Dermis microvascular lymphatic vessel endothelial cell (primary cell): ENCODE results near the gene SBK3. TPM values are rescaled to one million over a fixed set of nuclear protein-coding genes. Genes with fewer than 3 reads are reported as not detected.
"Not testable (repeated sequence)": the region's sequence is repeated elsewhere in the genome, so short reads cannot be mapped to it uniquely, and the experiment has no call there.

Experiments used
- DNase-seq, 2 donors: peaks; one replicate each; pipeline versions ENCODE4 v3.0.0 to v3.0.0-alpha.2; 2010; ENCODE audit warnings: low read depth in 2 of 2
- total RNA-seq: library from RNA; depleted of rRNA; stranded (reverse); fragments of >200 nt; gene quantifications from 2 replicates; pipeline ENCODE4 v1.2.1, GENCODE V29; 2014

The SBK3 gene, protein sequence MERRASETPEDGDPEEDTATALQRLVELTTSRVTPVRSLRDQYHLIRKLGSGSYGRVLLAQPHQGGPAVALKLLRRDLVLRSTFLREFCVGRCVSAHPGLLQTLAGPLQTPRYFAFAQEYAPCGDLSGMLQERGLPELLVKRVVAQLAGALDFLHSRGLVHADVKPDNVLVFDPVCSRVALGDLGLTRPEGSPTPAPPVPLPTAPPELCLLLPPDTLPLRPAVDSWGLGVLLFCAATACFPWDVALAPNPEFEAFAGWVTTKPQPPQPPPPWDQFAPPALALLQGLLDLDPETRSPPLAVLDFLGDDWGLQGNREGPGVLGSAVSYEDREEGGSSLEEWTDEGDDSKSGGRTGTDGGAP
- 0.13 and 0.26 TPM in 2 replicates for total RNA-seq

DNA sequence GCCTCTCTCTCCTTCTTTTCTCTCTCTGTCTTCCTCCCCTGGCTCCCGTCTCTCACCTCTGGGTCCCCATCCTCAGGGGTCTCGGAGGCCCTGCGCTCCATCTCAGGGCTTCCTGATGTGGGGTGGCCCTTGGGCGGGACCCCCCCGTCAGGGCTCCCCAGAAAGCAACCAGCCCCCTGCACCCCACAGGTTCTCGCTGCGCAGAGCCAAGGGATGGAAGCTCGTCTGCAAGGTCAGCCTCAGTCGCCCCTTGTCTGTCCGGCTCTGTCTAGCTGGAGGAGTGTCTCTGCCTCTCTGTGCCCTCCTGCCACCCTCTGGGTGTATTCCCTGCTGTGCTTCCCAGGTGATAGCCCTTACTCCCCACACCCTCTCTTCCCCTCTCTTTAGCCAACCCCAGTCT lies at the start of gene SBK3:
TSS of gene SBK3 (minus strand) at position 101 of the 400 bp plus-strand sequence. CDS start at position 101, 0 bp downstream.
- no peak for DNase-seq

DNA sequence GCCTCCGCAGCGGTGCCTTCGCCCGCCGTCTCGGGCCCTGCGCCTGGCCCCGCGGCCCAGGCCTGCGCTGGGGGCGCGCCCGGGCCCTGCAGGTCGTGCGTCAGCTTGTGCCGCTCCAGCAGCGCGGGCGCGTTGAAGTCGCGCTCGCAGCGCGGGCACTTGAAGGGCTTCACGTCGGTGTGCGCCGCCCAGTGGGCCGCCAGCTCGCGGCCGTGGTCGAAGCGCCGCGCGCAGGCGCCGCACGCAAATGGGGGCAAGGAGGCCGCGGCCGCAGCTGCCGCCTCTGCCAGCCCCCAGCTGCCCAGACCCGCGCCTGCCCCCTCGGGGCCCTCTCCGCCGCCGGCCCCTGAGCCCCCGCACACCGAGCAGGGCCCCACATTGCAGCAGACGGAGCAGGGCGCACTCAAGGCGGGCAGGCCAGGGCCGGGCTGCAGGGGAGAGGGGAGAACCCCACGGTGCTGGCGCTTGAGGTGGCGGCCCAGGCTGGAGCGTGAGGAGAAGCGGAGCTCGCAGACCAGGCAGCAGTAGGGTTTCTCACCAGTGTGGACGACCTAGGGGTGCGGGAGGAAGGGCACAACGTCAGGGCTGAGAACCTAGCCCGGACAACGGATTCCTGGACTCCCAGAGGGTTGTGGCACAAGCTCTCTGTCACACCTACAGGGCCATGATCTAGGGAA lies 47.9 kb upstream of the SBK3 start:
- DNase-seq: no peak

DNA sequence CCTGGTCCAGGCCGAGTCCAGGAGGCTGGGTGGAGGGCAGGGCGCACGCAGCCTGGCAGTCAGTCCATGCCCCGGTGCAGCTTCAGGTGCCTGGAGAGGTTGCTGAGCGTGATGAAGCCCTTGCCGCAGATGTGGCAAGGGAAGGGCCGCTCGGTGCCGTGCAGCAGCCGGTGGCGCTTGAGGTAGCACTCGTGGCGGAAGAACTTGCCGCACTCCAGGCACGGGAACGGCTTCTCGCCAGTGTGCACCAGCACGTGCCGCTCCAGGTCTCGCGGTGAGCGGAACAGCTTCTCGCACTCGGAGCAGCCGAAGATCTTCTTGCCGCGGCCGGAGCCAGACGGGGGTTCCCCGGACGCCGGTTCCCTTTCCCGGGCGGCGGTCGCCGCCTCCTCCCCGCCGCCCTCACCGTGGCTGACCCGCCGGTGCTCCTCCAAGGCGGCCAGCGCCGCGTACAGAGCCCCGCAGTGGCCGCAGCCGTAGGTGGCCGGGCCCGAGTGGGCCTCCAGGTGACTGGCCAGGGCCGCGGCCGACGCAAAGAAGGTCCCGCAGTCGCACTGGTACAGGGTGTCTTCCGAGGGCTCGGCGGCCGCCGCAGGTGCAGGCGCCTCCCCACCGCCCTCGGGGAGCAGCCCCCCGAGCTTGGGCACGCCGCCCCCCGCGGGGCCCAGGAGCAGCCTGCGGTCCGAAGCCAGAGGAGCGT lies 47.2 kb upstream of the SBK3 start:
- no peak for DNase-seq

DNA sequence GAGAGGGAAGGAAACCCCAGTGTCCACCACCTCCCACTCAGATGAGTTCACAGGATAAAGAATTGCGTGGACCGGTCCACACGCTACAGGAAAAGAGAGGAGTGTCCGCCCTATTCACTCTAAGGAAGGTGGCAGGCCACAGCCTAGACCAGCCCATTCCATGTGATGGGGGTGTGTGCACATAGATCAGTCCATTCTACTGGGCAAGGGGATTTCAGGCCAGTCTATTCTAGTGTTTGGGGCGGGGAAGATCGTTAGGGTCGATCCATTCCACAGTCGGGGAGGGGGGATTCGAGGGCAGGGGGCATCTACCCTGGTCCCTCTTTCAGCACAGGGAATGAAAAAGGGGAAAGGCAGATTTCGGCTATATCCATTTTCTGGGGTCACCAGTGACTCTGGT lies 46.2 kb upstream of the SBK3 start:
- no peak for DNase-seq

DNA sequence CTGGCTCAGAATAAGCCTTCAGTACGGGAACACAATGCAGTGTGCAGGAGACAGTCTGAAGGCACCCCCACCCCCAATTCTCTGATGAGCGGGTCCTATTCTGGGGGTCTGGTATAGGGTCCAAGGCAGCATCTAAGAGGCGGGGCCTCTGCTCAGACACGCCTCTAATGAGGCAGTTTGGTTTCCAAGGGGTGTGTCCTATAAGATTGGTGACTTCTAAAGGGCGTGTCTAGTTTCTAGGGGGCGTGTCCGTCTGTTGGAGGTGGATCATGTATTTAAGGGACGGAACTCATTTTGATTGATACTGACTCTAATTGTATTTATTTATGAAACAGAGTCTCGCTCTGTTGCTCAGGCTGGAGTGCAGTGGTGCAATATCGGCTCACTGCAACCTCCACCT lies 45.3 kb upstream of the SBK3 start:
- peak in 1 of 2 donors; percentile 11 for DNase-seq

DNA sequence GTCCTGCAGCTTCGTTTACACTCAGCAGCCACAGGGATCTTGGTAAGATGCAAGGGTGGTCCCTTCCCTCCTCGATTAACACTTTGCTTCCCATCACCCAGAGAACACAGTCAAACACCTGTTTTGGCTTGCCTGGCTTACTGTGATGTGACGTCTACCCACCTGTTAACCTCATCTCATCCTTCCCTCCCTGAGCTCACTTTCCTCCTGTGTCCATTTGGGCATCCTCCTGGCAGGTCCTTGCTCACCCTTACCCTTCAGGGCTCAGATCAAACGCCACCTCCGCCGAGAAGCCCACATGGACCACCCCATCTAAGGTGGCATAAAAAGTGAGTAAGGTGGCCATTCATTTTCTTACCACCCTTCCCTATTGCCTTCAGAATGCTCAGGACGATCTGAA lies 44.8 kb upstream of the SBK3 start:
- DNase-seq: no peak

DNA sequence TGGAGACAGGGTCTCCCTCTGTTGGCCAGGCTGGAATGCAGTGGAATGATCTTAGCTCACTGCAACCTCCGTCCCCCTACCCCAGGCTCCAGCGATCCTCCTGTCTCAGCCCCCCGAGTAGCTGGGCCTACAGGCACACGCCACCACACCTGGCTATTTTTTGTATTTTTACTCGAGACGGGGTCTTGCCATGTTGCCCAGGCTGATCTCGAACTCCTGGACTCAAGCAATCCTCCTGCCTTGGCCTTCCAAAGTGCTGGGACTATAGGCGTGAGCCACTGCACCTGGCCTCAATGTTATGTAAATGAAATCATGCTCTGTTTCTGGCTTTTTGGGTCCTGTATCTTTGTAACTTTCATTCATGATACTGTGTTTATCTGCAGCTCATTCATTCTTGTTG lies 43.4 kb upstream of the SBK3 start:
- no peak for DNase-seq

DNA sequence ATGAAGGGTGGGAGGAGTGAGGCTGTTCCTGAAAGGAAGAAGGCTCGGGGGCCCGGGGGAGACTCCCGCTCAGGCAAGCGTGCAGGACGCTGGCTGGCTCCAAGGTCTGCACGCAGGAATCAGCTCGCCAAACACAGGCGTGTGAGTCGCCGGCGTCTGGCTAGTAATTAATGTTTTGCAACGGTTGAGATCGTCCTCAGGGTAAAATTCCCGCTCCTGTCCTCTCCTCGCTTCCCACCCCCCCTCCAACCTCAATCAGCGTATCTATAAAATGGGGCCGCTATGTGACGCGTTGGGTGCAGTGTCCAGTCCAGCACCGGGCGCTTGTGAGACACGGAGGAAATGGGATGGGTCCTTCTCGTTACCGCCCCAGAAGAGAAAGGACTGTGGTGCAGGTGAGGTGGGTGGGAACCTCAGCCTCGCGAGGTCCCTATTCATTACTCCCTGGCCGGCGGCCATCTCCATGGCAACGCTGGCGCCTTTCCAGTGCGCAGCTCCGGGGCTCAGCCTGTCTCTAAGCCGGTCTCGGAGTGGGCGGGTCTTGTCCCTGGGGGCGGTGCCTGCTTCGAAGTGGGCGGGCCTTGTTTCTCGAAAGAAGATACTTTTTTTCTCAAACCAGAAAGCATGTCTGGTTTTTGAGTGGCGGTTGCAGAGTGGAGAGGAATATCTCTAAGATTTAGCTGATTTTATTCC lies 41.8 kb upstream of the SBK3 start:
- DNase-seq: peak; percentile 86 to 93

DNA sequence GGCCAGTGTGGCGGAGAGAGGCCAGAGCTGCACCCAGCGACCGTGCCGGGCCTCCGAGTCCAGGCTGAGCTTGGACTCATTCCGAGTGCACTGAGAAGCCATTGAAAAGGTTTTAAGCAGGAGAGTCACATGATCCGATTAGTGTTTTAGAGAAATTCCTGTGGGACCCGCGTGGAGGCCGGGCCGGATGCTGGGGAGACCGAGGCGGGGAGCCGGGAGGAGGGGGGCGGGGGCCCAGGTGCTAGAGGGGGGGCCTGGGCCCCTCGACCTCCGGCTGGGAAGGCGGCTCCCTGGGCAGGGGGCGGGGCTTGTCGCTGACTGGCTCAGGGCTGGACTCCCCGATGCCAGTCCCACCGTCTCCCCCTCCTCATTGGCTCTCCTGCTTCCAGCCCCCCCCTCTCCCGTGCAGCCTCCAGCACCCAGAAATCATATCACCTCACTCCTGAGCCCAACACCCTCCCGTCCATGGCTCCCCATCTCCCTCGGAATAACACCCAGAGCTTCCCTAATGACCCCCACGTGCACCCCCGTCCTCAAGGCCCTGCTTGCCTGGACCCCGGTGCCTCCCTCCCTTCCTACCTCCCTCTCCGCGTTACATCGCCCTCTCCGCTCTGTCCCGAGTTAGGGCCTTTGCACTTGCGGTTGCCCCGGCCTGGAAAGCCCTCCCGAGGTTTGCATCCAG lies 40.5 kb upstream of the SBK3 start:
- peak in 1 of 2 donors; percentile 58 for DNase-seq

DNA sequence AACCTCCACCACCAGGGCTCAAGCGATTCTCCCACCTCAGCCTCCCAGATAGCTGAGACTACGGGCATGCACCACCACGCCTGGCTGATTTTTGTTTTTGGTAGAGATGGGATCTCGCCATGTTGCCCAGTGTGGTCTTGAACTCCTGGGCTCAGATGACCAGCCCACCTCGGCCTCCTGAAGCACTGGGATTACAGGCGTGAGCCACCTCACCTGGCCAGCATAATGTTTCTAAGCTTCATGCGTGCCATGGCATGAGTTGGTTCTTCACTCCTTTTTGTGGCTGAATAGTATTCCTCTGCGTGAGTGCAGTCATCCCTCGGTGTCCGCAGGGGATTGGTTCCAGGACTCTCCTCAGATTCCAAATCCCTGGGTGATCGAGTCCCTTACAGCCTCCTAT lies 39.5 kb upstream of the SBK3 start:
- DNase-seq: no peak

DNA sequence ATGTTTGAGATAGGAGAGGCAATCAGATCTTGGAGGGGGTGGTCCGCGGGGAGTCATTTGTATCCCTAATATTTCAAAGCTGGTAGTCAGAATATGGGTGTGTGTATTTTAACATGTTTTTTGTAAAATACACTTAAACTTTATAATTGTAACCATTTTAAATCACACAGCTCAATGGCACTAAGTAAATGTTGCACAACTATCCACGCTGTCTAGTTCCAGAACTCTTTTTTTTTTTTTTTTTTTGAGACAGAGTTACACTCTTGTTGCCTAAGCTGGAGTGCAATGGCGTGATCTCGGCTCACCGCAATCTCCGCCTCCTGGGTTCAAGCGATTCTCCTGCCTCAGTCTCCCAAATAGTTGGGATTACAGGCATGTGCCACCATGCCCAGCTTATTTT lies 38.6 kb upstream of the SBK3 start:
- not testable (repeated sequence) for DNase-seq

DNA sequence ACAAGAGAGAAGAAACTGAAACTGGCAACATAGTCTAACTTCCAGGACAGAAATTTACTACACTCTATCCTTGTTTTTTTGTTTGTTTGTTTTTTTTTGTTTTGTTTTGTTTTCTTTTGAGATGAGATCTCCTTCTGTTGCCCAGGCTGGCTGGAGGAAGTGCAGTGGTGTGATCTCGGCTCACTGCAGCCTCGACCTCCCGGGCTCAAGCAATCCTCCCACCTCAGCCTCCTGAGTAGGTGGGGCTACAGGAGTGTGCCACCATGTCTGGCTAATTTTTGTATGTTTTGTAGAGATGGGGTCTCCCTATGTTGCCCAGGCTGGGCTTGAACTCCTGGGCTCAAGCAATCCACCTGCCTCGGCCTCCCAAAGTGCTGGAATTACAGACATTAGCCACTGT lies 36.9 kb upstream of the SBK3 start:
- DNase-seq: not testable (repeated sequence)

DNA sequence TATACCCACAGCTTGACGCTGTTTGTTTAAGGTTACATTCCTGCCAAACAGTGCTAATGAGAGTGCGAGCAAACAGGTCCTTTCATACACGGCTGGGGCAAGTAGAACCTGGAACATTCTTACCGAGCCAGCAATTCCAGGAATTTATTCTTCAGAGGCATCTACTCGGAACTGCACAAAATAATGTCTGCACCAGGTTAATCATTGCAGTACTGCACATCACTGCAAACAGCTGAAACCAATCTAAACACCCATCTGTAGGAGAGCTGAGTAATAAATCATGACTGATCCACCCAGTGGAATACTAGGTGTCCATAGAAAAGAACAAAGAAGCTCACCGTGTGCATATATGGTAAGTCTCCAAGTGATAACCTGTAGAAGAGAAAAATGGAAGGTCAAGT lies 36.5 kb upstream of the SBK3 start:
- DNase-seq: no peak

DNA sequence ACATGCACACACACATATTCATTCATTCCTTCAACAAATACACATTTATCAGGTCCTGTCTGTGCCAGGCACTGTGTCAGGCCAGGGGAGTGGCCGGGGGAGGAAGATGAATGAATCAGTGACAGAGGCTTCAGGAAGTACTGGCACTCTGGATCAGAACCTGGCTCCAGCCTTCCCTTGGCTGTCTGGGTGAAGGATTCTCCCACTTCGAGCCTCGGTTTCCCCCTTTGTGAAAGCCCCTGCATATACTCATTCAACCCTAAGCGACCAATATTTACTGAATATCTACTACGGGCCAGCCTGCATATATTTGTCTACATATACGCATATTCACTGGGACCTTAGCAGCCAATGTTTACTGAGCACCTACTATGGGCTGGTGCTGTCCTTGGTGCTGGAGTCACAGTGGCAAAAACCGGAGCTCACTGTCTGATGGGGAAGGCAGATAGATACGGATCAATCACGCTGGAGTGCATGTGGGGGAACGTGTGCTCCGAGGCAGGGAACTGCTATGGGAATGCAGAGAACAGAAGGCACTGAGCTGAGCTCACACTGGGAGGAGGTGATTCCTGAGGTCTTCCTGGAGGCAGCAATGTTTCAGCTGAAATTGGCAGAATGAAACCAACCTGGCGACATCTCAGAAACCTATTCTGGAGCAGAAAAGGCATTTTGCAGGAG lies 35.9 kb upstream of the SBK3 start:
- DNase-seq: peak in 1 of 2 donors; percentile 14

DNA sequence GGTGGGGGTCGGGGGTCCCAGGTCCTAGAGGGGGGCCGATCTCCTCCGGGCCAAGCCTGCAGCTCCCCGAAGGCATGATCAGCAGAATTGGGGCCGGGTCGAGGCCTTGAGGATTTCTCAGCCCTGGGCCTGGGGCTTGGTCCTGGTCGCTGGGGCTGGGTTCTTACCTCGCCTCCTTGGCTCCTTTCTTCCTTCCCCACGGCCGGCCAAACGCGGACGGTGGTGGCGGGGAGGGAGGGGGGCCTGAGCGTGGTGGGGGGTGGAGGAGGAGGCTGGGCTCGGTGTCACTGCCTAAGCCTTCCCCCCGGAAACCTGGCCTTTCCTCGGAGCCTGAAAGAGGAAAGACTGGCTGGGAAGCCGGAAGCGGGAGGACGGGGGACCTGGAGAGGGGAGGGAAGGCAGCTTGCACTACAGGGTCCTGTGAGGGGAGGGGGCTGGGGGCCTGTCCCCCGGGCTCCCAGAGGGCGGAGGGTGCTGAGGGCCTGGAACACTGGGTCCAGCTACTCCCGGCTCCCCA lies 35.3 kb upstream of the SBK3 start, which contains the start of gene ZNF579:
TSS of gene ZNF579 (minus strand) at position 221 of the 517 bp plus-strand sequence. CDS start 1,209 bp downstream, outside the sequence.
- peak; percentile 78 to 87 for DNase-seq

DNA sequence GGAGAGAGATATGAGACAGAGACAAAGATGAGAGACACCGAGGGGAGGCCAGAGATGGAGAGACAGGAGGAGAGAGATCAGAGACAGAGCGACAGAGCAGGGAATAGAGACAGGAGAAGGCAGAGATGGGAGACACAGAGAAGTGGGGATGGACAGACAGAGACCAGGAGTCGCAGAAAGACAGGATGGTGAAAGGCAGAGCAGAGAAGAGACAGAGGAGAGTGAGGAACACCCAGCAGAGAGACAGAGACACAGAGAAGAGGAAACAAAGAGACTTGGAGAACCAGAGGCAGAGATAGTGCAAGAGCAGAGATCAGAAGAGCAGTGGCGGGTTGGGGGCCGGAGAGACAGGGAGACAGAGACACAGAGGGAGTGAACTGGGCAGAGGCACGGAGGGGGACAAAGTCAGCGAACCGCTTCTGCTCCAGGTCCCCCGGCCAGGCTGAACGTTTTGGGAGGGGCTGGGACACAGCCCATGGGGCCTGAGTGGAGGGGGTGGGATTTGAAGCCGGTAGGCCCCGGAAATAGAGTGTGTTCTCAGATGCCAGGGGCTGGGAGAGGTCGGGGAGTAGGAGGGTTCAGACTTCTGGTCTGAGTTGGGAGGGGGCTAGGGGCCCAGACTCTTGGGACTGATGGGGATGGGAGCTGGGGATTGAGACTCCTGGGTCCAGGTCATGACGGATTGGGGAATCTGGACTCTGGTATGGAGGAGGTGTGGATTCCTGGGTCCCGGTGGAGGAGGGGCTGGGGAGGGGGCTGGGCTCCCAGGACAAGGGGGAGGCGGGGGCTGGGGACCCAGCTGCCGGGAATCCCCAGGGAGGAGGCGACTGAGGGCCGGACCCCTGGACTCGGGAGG lies 34.7 kb upstream of the SBK3 start:
- peak in 1 of 2 donors; percentile 9 for DNase-seq

DNA sequence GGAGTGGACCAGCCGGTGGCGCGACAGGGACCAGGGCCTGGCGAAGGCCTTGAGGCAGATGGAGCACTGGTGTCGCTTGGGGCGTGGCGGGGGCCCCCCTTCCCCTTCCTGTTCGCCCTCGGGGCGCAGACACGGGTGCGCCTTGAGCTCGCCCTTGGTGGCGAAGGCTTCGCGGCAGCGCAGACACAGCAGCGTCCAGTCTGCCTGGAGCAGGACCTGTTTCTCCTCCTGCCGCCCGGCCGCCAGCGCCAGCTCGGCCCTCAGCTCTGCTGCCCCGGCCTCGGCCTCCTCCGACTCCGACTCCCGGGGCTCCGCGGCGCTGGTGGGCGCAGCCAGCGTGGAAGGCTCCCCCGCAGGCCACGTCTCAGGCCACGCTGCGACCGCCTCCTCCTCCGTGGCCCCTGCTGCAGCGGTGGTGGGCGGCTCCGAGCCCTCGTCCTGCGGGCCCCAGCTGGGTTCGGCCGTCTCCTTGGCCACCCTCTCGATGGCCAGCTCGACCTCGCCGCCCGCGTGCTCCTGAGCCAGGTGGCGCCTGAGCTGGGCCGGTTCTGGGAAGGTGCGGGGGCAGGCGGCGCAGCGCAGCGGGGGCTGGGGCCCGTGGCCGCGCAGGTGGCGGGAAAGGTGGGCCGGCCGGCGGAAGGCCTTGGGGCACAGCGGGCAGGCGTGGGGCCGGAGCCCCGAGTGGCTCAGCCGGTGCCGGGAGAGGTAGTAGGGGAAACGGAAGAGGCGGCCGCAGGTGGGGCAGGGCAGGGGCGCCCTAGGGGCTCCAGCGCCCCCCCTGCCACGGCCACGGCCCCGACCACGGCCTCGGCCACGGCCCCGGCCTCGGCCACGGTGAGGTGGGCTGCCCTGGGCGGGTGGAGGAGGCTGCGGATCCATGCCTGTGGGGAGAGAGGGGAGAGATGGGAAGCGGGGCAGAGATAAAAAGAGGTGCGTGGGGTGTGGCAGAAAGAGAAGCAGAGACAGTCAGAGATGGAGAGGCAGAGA lies 33.7 kb upstream of the SBK3 start:
- DNase-seq: no peak
